CD4-positive, alpha-beta T cell treated with Interleukin-17A for 1 hour (primary cell): ENCODE measurements around the gene NKAPL.
"Not testable (repeated sequence)": the region's sequence is repeated elsewhere in the genome, so short reads cannot be mapped to it uniquely, and the experiment has no call there.

ENCODE experiments used
- DNase-seq: peaks from one replicate; pipeline ENCODE4 v3.0.0-alpha.2; 2020

NKAPL gene

GRCh38 chr6:28303570-28303969, 44.5 kb downstream of the NKAPL start:
- DNase-seq, result peak; percentile 15

GRCh38 chr6:28306363-28306762, 47.3 kb downstream of the NKAPL start:
- DNase-seq, result not testable (repeated sequence)
